Mesenchymal stem cell (in vitro differentiated cells and primary cell): ENCODE measurements around the gene THAP7.

Source experiments
- DNase-seq: peaks from one replicate; pipeline ENCODE4 v3.0.0-alpha.2; 2013
- H2AFZ ChIP-seq: one replicate; pipeline ENCODE4 v1.6.1; 2013; ENCODE audit warnings: low read depth, mild to moderate bottlenecking, control low read depth, inconsistent platforms, low read length, moderate library complexity
- H2AK5ac ChIP-seq: 2 replicates; pipeline ENCODE4 v1.6.1; 2013; ENCODE audit warnings: low read length, moderate library complexity, mild to moderate bottlenecking, inconsistent platforms; ENCODE audit not compliant: severe bottlenecking
- H2BK120ac ChIP-seq: one replicate; pipeline ENCODE4 v1.6.1; 2013; ENCODE audit warnings: low read depth, mild to moderate bottlenecking, inconsistent platforms, low read length, moderate library complexity
- H2BK12ac ChIP-seq, 2 experiments: one replicate each; pipeline ENCODE4 v1.6.1; 2013; ENCODE audit warnings: inconsistent platforms in 2 of 2, low read length in 2 of 2, mild to moderate bottlenecking in 2 of 2, moderate library complexity in 2 of 2, control low read depth in 1 of 2
- H2BK15ac ChIP-seq: one replicate; pipeline ENCODE4 v1.6.1; 2013; ENCODE audit warnings: mild to moderate bottlenecking, low read depth, inconsistent platforms; ENCODE audit not compliant: poor library complexity, severe bottlenecking
- H2BK5ac ChIP-seq: 2 replicates; pipeline ENCODE4 v1.6.1; 2013; ENCODE audit warnings: low read depth, mild to moderate bottlenecking, low read length, control low read depth, inconsistent platforms; ENCODE audit not compliant: poor library complexity, severe bottlenecking
- H3K14ac ChIP-seq, 2 experiments: one replicate each; pipeline ENCODE4 v1.6.1; 2013; ENCODE audit warnings: inconsistent platforms in 2 of 2, low read length in 2 of 2, control low read depth in 1 of 2, mild to moderate bottlenecking in 1 of 2, moderate library complexity in 1 of 2
- H3K18ac ChIP-seq, 2 experiments: one replicate each; pipeline ENCODE4 v1.6.1; 2013; ENCODE audit warnings: inconsistent platforms in 2 of 2, low read length in 2 of 2, control low read depth in 1 of 2, low read depth in 1 of 2, mild to moderate bottlenecking in 1 of 2
- H3K23ac ChIP-seq, 2 experiments: one replicate each; pipeline ENCODE4 v1.6.1; 2013; ENCODE audit warnings: inconsistent platforms in 2 of 2, low read length in 2 of 2, mild to moderate bottlenecking in 2 of 2, moderate library complexity in 2 of 2, control low read depth in 1 of 2
- H3K27ac ChIP-seq: 2 replicates; pipeline ENCODE4 v1.5.1; 2013; ENCODE audit warnings: mild to moderate bottlenecking, moderate library complexity, low read length, control low read depth, inconsistent platforms; ENCODE audit not compliant: poor library complexity, severe bottlenecking
- H3K27me3 ChIP-seq, 2 experiments: 2 replicates each; pipeline versions ENCODE4 v1.6.1 to v1.7.0; 2013; ENCODE audit warnings: low read length in 2 of 2, mild to moderate bottlenecking in 2 of 2, moderate library complexity in 2 of 2, control low read depth in 1 of 2, inconsistent platforms in 1 of 2; ENCODE audit not compliant: control insufficient read depth in 1 of 2, insufficient read depth in 1 of 2
- H3K36me3 ChIP-seq, 2 experiments: 2 replicates each; pipeline versions ENCODE4 v1.6.1 to v1.7.0; 2013; ENCODE audit warnings: low read length in 2 of 2, control low read depth in 1 of 2, inconsistent platforms in 1 of 2, low read depth in 1 of 2, mild to moderate bottlenecking in 1 of 2; ENCODE audit not compliant: insufficient read depth in 2 of 2, control insufficient read depth in 1 of 2
- H3K4ac ChIP-seq, 2 experiments: one replicate each; pipeline ENCODE4 v1.6.1; 2013; ENCODE audit warnings: inconsistent platforms in 2 of 2, low read length in 2 of 2, mild to moderate bottlenecking in 2 of 2, moderate library complexity in 2 of 2, control low read depth in 1 of 2, low read depth in 1 of 2
- H3K4me1 ChIP-seq: 2 replicates; pipeline ENCODE4 v1.6.1; 2013; ENCODE audit warnings: low read depth, low read length, control low read depth; ENCODE audit not compliant: control insufficient read depth, insufficient read depth
- H3K4me2 ChIP-seq: 2 replicates; pipeline ENCODE4 v1.6.1; 2013; ENCODE audit warnings: low read length, mild to moderate bottlenecking, inconsistent platforms; ENCODE audit not compliant: poor library complexity, severe bottlenecking
- H3K4me3 ChIP-seq, 2 experiments: 2 replicates each; pipeline versions ENCODE4 v1.5.1 to v1.7.0; 2013; ENCODE audit warnings: low read length in 2 of 2, mild to moderate bottlenecking in 2 of 2, control low read depth in 1 of 2, low read depth in 1 of 2; ENCODE audit not compliant: insufficient read depth in 1 of 2
- H3K79me1 ChIP-seq: replicated peaks from 2 replicates; pipeline ENCODE4 v1.6.1; 2013; ENCODE audit warnings: mild to moderate bottlenecking, control low read depth, low read length, inconsistent platforms; ENCODE audit not compliant: poor library complexity, severe bottlenecking
- H3K9ac ChIP-seq: 2 replicates; pipeline ENCODE4 v1.7.0; 2013; ENCODE audit warnings: mild to moderate bottlenecking, low read length, moderate library complexity
- H3K9me3 ChIP-seq: 2 replicates; pipeline ENCODE4 v1.7.0; 2013; ENCODE audit warnings: mild to moderate bottlenecking, low read length; ENCODE audit not compliant: control insufficient read depth
- H4K8ac ChIP-seq: one replicate; pipeline ENCODE4 v1.6.1; 2013; ENCODE audit warnings: inconsistent platforms, mild to moderate bottlenecking, low read length, moderate library complexity
- H4K91ac ChIP-seq: one replicate; pipeline ENCODE4 v1.6.1; 2013; ENCODE audit warnings: mild to moderate bottlenecking, low read length, inconsistent platforms
- WGBS: methylation state at CpG from one replicate; pipeline ENCODE4 v1.1.7; 2013; ENCODE audit warnings: mixed read lengths; 5-methylcytosine and 5-hydroxymethylcytosine counted together

The THAP7 gene

DNA sequence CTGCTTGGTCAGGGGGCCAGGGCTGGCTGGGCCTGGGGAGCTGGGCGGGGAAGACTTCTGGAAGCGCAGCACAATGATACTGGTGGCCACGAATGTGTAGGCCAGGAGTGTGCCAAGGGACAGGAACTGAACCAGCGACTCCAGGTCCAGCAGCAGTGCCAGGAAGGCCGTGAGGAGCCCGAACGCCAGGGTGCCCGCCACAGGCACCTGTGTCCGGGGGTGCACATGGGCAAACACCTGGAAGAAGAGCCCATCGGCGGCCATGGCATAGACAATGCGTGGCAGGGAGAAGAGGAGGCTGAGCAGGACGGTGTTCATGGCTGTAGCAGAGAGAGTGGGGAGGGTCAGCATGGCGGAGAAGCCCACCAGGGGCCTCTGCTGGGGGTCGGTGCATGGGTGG lies 28.1 kb upstream of the THAP7 start:
- no peak overlapping the region for H3K4me3 ChIP-seq
- H3K79me1 ChIP-seq, result no peaks in the 10 kb centered on the region
- peaks cover 23% of the 10 kb centered on the region for H3K4me1 ChIP-seq
- peaks cover 36 to 58% of the 10 kb centered on the region in 2 experiments for H3K27me3 ChIP-seq
- H2AFZ ChIP-seq, result no peak overlapping the region
- no peaks in the 10 kb centered on the region for H3K9me3 ChIP-seq
- H4K8ac ChIP-seq, result no peak overlapping the region
- 90% methylated on average over 15 of the region's 15 CpGs for WGBS
- no peak overlapping the region for H2BK15ac ChIP-seq
- H3K36me3 ChIP-seq, result peaks cover 0 to 4% of the 10 kb centered on the region in 2 experiments
- H2BK5ac ChIP-seq, result no peak overlapping the region
- no peak overlapping the region for H2AK5ac ChIP-seq
- no peak overlapping the region for H2BK120ac ChIP-seq
- H3K18ac ChIP-seq, result no peak overlapping the region
- no peak overlapping the region for H3K27ac ChIP-seq
- H3K9ac ChIP-seq, result no peak overlapping the region
- no peak overlapping the region for H3K14ac ChIP-seq
- no peak overlapping the region for H4K91ac ChIP-seq
- H2BK12ac ChIP-seq, result no peak overlapping the region
- no peak overlapping the region for H3K4ac ChIP-seq
- H3K4me2 ChIP-seq, result no peak overlapping the region
- H3K23ac ChIP-seq, result no peak overlapping the region
- DNase-seq, result no peak

DNA sequence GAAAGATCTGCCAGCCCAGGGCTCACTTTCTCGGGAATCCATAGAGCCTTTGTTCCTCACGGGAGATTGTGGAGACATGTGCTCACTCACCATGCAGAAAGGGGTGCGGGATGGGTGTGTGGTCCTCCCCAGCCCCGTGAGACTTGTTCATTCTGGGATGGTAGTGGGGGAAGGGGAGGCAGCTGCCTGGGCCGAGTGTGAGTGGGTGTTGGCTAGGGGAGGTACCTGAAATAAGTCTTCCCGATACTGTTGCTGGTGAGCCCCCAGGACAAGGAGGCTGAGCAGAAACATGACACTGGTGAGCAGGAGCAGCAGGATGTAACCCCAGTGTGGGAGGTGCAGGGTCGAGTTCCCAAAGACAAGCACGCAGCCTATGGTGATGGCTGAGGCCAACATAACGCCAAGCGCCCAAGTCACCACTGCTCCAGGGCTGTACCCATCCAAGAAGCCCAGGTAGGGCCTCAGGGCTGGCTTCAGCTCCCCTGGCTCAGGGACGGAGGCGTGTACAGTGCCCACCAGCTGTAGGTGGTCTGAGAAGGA lies 27.6 kb upstream of the THAP7 start:
- no peak overlapping the region for H3K27ac ChIP-seq
- H3K79me1 ChIP-seq, result no peaks in the 10 kb centered on the region
- no peak overlapping the region for H2AFZ ChIP-seq
- 85% methylated on average over 12 of the region's 12 CpGs for WGBS
- no peak overlapping the region for H3K9ac ChIP-seq
- no peak overlapping the region for H2BK12ac ChIP-seq
- H3K36me3 ChIP-seq, result peaks cover 0 to 4% of the 10 kb centered on the region in 2 experiments
- no peak overlapping the region for H3K18ac ChIP-seq
- peaks cover 36 to 58% of the 10 kb centered on the region in 2 experiments for H3K27me3 ChIP-seq
- no peak overlapping the region for H4K8ac ChIP-seq
- DNase-seq, result no peak
- no peak overlapping the region for H2BK5ac ChIP-seq
- no peaks in the 10 kb centered on the region for H3K9me3 ChIP-seq
- H3K4ac ChIP-seq, result no peak overlapping the region
- no peak overlapping the region for H3K4me3 ChIP-seq
- no peak overlapping the region for H2BK120ac ChIP-seq
- H3K23ac ChIP-seq, result no peak overlapping the region
- peak overlapping the region in 1 of 2 experiments; percentile 50 for H3K14ac ChIP-seq
- no peak overlapping the region for H3K4me2 ChIP-seq
- no peak overlapping the region for H2BK15ac ChIP-seq
- peaks cover 23% of the 10 kb centered on the region for H3K4me1 ChIP-seq
- no peak overlapping the region for H2AK5ac ChIP-seq
- H4K91ac ChIP-seq, result peak overlapping the region; percentile 36

DNA sequence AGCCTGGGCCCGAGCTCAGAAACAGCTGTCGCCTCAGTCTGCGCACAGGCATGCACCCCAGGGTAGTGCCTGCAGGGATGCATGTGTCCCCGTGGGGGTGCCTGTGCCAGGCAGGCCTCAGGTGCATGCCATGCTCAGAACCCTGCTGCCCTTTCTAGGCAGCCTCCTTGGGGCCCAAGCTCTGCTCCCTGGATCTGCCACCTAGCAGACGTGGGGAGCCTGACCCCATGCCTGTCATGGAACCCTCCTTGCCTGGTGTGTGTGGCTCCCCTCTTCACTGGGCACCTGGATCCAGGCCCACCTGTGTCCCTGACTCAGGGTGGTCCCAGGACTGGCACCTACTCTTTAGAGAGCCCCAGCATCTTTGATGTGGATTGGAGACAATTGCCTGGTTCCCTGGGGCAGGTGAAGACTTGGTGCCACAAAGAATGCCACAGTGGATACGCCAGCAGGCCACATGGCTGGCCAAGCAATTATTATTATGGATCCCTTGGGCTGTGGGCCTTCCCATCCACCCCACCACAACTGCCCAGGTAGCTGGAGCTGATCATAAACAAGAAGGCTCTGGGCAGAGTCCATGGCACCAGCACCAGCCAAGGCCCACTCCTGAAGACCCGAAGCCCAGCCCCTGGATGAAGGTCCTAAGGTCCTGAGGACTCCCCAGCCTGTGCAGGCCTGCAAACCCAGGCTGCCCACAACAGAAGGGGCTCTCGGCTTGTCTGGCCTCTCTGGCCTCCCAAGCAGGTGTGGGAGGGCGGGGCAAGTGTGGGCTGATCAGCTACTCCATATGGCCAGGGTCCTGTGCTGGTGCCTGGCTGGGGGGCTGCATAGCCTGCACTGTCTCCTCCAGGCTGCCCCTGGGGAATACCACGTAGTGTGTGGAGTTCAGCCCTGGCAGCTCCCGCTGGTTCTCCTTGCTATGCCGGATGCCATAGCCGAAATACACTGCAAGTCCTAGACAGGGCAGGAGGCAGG lies 26.6 kb upstream of the THAP7 start:
- H3K18ac ChIP-seq, result no peak overlapping the region
- no peak overlapping the region for H3K4me3 ChIP-seq
- no peak for DNase-seq
- no peak overlapping the region for H3K23ac ChIP-seq
- no peak overlapping the region for H2BK12ac ChIP-seq
- no peak overlapping the region for H2BK120ac ChIP-seq
- H3K9ac ChIP-seq, result no peak overlapping the region
- peaks cover 0 to 4% of the 10 kb centered on the region in 2 experiments for H3K36me3 ChIP-seq
- H3K4me1 ChIP-seq, result peaks cover 23% of the 10 kb centered on the region
- peak overlapping the region in 1 of 2 experiments; percentile 58 for H3K14ac ChIP-seq
- 90% methylated on average over 13 of the region's 13 CpGs for WGBS
- H3K4me2 ChIP-seq, result no peak overlapping the region
- no peak overlapping the region for H3K4ac ChIP-seq
- no peak overlapping the region for H2BK5ac ChIP-seq
- no peak overlapping the region for H2AFZ ChIP-seq
- H4K91ac ChIP-seq, result peak overlapping the region; percentile 34
- H2BK15ac ChIP-seq, result no peak overlapping the region
- no peak overlapping the region for H4K8ac ChIP-seq
- peaks cover 36 to 59% of the 10 kb centered on the region in 2 experiments for H3K27me3 ChIP-seq
- H3K79me1 ChIP-seq, result no peaks in the 10 kb centered on the region
- no peak overlapping the region for H2AK5ac ChIP-seq
- H3K27ac ChIP-seq, result no peak overlapping the region
- no peaks in the 10 kb centered on the region for H3K9me3 ChIP-seq
